Right cardiac atrium (tissue), 5 donors: ENCODE data around the gene GCNT2. TPM values are rescaled to one million over a fixed set of nuclear protein-coding genes. Genes with fewer than 3 reads are reported as not detected.
A peak's percentile ranks its signal among the peaks of the same experiment; 100 is the strongest.
"Not testable (repeated sequence)": the region's sequence is repeated elsewhere in the genome, so short reads cannot be mapped to it uniquely, and the experiment has no call there.

ENCODE experiments used
- ATAC-seq, 2 donors: fragments of 200-7000 bp; cut with Tn5 transposase; one replicate each; pipeline versions ENCODE4 v1.8.0 to v1.9.1; 2020; ENCODE audit warnings: moderate library complexity in 2 of 2, mild to moderate bottlenecking in 1 of 2
- DNase-seq, 3 donors: peaks; one replicate each; pipeline ENCODE4 v3.0.0-alpha.2; 2020
- H3K27ac ChIP-seq: one replicate; pipeline ENCODE4 v1.5.1; 2013; ENCODE audit warnings: mild to moderate bottlenecking, low read length, control low read depth, moderate library complexity
- H3K27me3 ChIP-seq: one replicate; pipeline ENCODE4 v1.6.1; 2013; ENCODE audit not compliant: control insufficient read depth, insufficient read depth
- H3K4me1 ChIP-seq: one replicate; pipeline ENCODE4 v1.6.1; 2013; ENCODE audit warnings: low read length; ENCODE audit not compliant: control insufficient read depth, insufficient read depth
- H3K4me3 ChIP-seq: one replicate; pipeline ENCODE4 v1.5.1; 2013; ENCODE audit warnings: low read length, control low read depth
- H3K9me3 ChIP-seq: one replicate; pipeline ENCODE4 v1.6.1; 2013; ENCODE audit warnings: low read length; ENCODE audit not compliant: control insufficient read depth
- WGBS: extraction: QIAGEN DNeasy Blood & Tissue Kit; methylation state at CpG from one replicate; pipeline ENCODE4 v1.1.7; 2013; 5-methylcytosine and 5-hydroxymethylcytosine counted together
- intact Hi-C, 4 donors: fragments of 100-400 bp; cut with DNase I; formaldehyde crosslinking; loops; one replicate each; pipeline versions ENCODE4 v1.11.0 to v1.14.0; 2022 to 2023
- polyA plus RNA-seq: library from polyadenylated mRNA; stranded (reverse); fragments of 200-250 nt; gene quantifications from one replicate; pipeline ENCODE4 v1.2.3, GENCODE V29; 2013
- total RNA-seq, 4 donors: library from RNA; stranded (reverse); fragmentation: NEBNext Ultra II Directional; extraction: Animal tissue kit (Norgen Biotek cat#: 25700); gene quantifications; one replicate each; pipeline ENCODE4 v1.2.1, GENCODE V29; 2021
- donor health status: healthy with polysubstance abuse.
- donor health status: DM: no; HTN: yes; CAD: no.
- donor health status: DM: no; HTN: no; CAD: no.
- donor health status: DM: no; HTN: yes; CAD: no; lungs with severe emphysema.
- donor health status: DM: yes; HTN: yes; CAD: no.

Gene GCNT2
- total and polyA plus RNA-seq, 5 donors = 3.4 to 10.4 (median 6.9) TPM

DNA sequence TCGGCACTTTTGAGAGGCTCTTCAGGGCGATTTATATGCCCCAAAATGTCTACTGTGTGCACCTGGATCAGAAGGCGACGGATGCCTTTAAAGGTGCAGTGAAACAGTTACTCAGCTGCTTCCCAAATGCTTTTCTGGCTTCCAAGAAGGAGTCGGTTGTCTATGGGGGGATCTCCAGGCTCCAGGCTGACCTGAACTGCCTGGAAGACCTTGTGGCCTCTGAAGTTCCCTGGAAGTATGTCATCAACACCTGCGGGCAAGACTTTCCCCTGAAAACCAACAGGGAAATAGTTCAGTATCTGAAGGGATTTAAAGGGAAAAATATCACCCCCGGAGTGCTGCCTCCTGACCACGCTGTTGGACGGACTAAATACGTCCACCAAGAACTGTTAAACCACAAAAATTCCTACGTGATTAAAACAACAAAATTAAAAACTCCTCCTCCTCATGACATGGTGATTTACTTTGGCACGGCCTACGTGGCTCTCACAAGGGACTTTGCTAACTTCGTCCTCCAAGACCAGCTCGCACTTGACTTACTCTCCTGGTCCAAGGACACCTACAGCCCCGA lies 8.2 kb downstream of the GCNT2 start:
- peak in 1 of 2 donors; percentile 60 for ATAC-seq
- Histone ChIP-seq H3K9me3 (no peaks in the 10 kb centered on the region), H3K27me3 (no peaks in the 10 kb centered on the region), H3K4me1 (no peaks in the 10 kb centered on the region), H3K4me3 (peak overlapping the region; percentile 70), H3K27ac (no peak overlapping the region)
- DNase-seq = no peak
- 59% methylated on average over 16 of the region's 16 CpGs for WGBS
- intact Hi-C loops = loop anchor here in 1 of 4 donors (10.0 kb wide), 1 partner anchor 165 kb away; the partner anchor contains the start of genes C6orf52 and PAK1IP1

DNA sequence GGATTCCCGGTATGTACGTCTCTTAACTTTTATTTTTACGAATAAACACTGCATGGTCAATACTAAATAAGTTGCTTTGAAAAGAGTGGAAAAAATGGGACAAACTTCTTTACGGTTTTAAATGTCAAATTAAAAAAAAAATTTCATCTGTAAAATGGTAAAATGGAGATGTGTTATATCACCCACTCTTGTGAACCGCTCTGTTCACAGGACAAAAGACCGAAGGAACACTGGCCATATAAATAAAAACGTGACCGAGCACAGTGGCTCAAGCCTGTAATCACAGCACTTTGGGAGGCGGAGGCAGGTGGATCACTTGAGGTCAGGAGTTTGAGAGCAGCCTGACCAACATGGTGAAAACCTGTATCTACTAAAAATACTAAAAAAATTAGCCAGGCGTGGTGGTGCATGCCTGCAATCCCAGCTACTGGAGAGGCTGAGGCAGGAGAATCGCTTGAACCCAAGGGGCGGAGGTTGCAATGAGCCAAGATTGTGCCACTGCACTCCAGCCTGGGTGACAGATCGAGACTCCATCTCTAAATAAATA lies 8.8 kb downstream of the GCNT2 start:
- H3K27me3 ChIP-seq, H3K4me1 ChIP-seq, DNase-seq, H3K9me3 ChIP-seq, H3K27ac ChIP-seq, ATAC-seq: not testable (repeated sequence)
- H3K4me3 ChIP-seq = peak overlapping the region; percentile 70
- intact Hi-C loops = loop anchor here in 1 of 4 donors (10.0 kb wide), 1 partner anchor 165 kb away; the partner anchor contains the start of genes C6orf52 and PAK1IP1
- WGBS = 86% methylated on average over 13 of the region's 13 CpGs

DNA sequence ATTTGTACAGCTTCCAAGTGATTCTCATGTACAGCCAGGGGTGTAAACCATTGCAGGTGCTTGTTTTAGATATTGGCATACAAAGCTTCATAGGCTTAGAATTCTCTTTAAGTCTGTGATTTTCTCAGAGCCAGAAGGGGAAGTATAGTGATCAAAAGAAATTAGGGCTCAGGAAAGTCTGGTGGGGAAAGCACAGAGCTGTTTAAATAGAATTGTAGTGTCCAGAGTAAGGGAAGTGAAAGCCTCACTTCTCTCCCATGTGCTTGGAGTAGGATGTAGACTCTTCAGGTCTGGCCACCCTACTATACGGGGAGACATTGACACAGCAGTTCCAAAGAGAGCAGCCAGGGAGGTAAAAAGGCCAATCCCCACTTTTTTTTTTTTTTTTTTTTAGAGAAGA lies 10.4 kb downstream of the GCNT2 start:
- WGBS = 62% methylated on average over 1 of the region's 1 CpG
- H3K27ac ChIP-seq = no peak overlapping the region
- intact Hi-C loops = no loop called here
- H3K4me1 ChIP-seq = no peaks in the 10 kb centered on the region
- ATAC-seq (peak in 1 of 2 donors; percentile 34), DNase-seq (no peak)
- H3K4me3 ChIP-seq = peak overlapping the region; percentile 30
- no peaks in the 10 kb centered on the region for H3K9me3 ChIP-seq
- no peaks in the 10 kb centered on the region for H3K27me3 ChIP-seq

DNA sequence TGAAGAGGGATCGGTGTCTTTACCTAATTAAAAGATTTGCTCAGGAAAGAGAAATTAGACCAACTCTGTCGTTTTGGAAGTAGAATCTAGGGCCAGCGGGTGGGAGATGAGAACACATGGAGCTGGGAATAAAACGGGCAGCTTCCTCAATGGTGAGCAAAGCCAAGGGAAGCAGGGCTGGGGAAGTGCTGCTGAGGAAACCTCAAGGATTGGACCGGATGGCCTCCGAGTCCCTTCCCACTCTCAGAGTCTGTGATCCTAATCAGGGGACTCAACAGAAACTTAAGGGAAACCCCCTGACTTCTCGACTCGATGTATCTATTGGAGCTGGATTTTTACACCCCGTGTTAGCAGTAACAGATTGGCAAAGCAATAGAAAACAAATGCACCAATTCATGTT lies 10.8 kb downstream of the GCNT2 start:
- peak overlapping the region; percentile 30 for H3K4me3 ChIP-seq
- 51% methylated on average over 9 of the region's 9 CpGs for WGBS
- ATAC-seq (peak in 1 of 2 donors; percentile 64), DNase-seq (no peak)
- H3K27me3 ChIP-seq = no peaks in the 10 kb centered on the region
- intact Hi-C loops = no loop called here
- H3K9me3 ChIP-seq = no peaks in the 10 kb centered on the region
- no peaks in the 10 kb centered on the region for H3K4me1 ChIP-seq
- no peak overlapping the region for H3K27ac ChIP-seq

DNA sequence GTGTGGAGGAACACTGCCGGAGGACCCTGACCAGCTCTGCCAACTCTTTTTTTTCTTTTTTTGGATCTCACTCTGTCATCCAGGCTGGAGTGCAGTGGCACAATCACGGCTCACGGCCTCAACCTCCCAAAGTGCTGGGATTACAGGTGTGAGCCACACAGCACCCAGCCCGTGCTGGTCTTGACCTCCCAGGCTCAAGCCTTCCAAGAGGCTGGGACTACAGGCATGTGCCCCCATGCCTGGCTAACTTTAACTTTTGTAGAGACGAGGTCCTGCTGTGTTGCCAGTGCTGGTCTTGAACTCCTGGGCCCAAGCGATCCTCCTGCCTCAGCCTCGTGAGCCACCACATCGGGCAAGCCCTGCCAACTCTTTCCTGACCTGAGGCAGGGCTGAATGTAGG lies 11.2 kb downstream of the GCNT2 start:
- DNase-seq = no peak
- H3K27ac ChIP-seq = no peak overlapping the region
- 76% methylated on average over 8 of the region's 8 CpGs for WGBS
- no peaks in the 10 kb centered on the region for H3K4me1 ChIP-seq
- no peaks in the 10 kb centered on the region for H3K9me3 ChIP-seq
- no peak for ATAC-seq
- intact Hi-C loops = no loop called here
- no peak overlapping the region for H3K4me3 ChIP-seq
- no peaks in the 10 kb centered on the region for H3K27me3 ChIP-seq

DNA sequence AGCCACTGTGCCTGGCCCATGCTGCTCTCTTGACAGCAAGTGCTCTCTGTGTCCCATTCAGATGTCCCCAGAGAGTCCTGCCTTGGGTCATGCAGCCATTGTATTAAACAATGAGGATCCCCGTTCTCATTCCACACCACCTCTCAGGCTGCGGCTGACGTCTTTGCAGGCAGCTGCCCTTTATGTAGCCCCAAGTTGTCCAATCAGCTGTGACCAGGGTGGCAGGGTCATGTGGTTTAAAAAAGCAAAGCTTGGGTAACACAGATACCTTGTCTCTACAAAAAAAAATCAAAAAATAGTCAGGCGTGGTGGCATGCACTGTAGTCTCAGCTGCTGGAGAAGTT lies 13.2 kb downstream of the GCNT2 start:
- 75% methylated on average over 4 of the region's 4 CpGs for WGBS
- Histone ChIP-seq H3K4me3 (no peak overlapping the region), H3K9me3 (no peaks in the 10 kb centered on the region), H3K27me3 (no peaks in the 10 kb centered on the region), H3K27ac (no peak overlapping the region), H3K4me1 (no peaks in the 10 kb centered on the region)
- intact Hi-C loops = no loop called here
- no peak for ATAC-seq
- DNase-seq = no peak

DNA sequence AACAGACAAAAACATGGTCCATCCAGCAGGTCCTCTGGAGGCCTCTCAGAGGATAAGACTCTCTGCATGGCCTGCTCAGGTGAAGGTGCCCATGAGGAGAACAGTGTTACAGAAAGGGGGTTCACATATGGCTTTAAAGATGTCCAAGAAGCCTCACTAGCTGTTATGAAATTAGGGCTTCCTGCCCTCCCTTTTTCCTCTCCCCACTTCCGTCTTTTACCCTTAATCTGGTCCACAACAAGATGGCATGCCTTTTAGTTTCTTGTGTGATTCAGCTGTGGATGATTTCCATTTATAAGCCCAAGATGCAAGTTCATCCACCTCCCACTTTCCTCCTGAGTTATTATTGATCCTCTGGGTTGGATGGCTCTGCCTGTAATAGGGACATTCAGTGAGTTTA lies 14.0 kb downstream of the GCNT2 start:
- Histone ChIP-seq H3K27ac (no peak overlapping the region), H3K27me3 (no peaks in the 10 kb centered on the region), H3K4me3 (no peak overlapping the region), H3K4me1 (no peaks in the 10 kb centered on the region), H3K9me3 (no peaks in the 10 kb centered on the region)
- DNase-seq = no peak
- intact Hi-C loops = no loop called here
- 61% methylated on average over 1 of the region's 1 CpG for WGBS
- no peak for ATAC-seq

DNA sequence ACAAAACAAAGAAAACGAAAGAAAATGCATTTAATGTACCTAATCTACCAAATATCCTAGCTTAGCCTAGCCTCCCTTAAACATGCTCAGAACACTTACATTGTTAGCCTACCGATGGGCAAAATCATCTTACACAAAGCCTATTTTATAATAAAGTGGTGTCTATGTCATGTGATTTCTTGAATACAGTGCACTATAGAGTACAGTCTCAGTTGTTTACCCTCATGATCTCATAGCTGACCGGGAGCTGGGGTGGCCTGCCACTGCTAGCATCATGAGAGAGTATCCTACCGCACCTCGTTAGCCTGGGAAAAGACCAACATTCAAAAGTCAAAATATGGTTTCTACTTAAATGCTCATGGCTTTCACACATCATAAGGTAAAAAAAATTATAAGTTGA lies 16.6 kb downstream of the GCNT2 start:
- H3K4me3 ChIP-seq = no peak overlapping the region
- H3K27ac ChIP-seq = no peak overlapping the region
- ATAC-seq = no peak
- no peaks in the 10 kb centered on the region for H3K4me1 ChIP-seq
- WGBS = 90% methylated on average over 5 of the region's 5 CpGs
- intact Hi-C loops = no loop called here
- H3K27me3 ChIP-seq = no peaks in the 10 kb centered on the region
- H3K9me3 ChIP-seq = no peaks in the 10 kb centered on the region
- no peak for DNase-seq

DNA sequence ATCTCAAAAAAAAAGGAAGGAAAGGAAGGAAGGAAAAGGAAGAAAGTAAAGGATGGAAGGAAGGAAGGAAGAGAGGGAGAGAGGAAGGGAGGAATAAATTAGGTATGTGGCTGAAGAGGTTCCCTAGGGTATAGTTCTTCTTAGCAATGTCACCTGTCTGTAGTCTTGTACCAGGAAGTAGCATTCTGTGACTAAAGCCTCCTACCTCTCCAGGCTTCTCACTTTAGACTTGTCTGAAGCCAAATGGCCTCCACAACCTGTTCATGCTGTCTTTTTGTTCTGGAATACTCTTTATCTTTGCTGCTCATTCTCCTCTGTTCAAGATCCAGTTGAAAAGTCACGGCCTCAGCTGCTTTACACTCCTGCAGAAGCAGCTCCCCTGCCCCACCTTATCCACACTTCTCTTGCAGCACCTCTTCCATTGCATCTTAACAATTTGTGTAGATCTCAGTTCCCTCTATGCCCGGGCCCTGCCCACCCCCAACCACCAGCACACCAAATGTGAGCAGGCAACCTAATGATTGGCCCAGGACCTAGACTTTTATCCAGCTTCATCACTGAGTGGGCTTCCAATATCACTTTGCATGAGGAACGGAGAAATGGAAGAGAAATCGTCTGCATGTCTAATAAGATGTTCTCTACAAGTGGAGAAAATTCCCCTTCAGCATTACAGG lies 19.1 kb downstream of the GCNT2 start:
- no peak for ATAC-seq
- WGBS = 83% methylated on average over 4 of the region's 4 CpGs
- intact Hi-C loops = no loop called here
- DNase-seq = no peak
- no peaks in the 10 kb centered on the region for H3K9me3 ChIP-seq
- no peak overlapping the region for H3K4me3 ChIP-seq
- no peaks in the 10 kb centered on the region for H3K27me3 ChIP-seq
- H3K27ac ChIP-seq = no peak overlapping the region
- no peaks in the 10 kb centered on the region for H3K4me1 ChIP-seq

DNA sequence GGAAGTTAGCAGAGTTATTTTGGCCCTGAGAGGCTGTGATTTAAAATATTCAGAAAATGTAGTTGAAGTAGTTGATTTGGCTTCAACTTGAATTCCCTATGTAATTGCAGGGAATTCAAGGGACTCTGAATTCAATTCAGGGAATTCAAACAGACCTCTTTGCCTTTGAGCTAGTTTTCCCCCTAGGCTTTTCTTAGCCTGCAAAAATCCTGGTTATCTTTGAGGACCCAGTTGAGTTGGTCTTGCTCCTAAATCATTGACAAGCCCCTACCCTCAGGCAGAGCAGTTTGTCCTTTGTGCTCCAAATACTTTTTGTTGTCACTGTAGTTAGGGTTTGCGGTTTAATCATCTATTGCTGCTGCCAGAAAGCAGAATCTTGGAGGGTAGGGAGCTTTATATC lies 20.4 kb downstream of the GCNT2 start:
- WGBS = 82% methylated on average over 1 of the region's 1 CpG
- ATAC-seq = no peak
- no peak overlapping the region for H3K27ac ChIP-seq

DNA sequence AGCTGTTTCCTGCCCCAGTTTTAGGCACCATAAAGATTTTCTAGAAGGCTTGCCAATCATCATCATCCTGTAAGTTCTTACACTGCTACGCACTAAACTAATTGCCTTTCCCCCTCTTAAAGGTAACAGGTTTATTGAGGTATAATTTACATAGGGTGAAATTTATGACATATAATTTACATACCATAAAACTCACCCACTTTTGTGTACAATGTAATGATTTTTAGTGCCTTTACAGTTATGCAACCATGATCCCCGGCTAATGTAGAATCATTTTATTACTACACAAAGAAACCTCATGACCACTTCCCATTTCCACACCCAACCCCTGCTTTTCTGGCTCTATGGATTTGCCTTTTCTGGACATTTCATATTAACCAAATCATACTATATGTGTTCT lies 21.1 kb downstream of the GCNT2 start:
- Histone ChIP-seq H3K4me1 (no peaks in the 10 kb centered on the region), H3K4me3 (no peak overlapping the region), H3K27me3 (no peaks in the 10 kb centered on the region), H3K27ac (no peak overlapping the region), H3K9me3 (no peaks in the 10 kb centered on the region)
- ATAC-seq (no peak), DNase-seq (no peak)
- 85% methylated on average over 2 of the region's 2 CpGs for whole genome bisulfite sequencing
- intact Hi-C loops = no loop called here

More for the DNA sequence above, 20.4 kb downstream of the GCNT2 start:
- Histone ChIP-seq H3K27me3 (no peaks in the 10 kb centered on the region), H3K9me3 (no peaks in the 10 kb centered on the region), H3K4me1 (no peaks in the 10 kb centered on the region), H3K4me3 (no peak overlapping the region)
- no peak for DNase-seq
- intact Hi-C loops = no loop called here
